Activated T-helper 1 cell treated with Interleukin-2 at 50 U/mL for 16 hours (primary cell): ENCODE results near the gene PMM2.

Experiments
- DNase-seq: peaks from one replicate; pipeline ENCODE4 v3.0.0-alpha.2; 2020; ENCODE audit warnings: low read depth

The PMM2 gene

GRCh38 chr16:8887952-8888560 is 90.4 kb downstream of the PMM2 start:
- DNase-seq = no peak

- no peak for DNase-seq
Observed at GRCh38 chr16:8888951-8889892, 91.6 kb downstream of the PMM2 start.

- DNase-seq = no peak
Observed at GRCh38 chr16:8889893-8890548, 92.4 kb downstream of the PMM2 start.

GRCh38 chr16:8890549-8890921 is 92.9 kb downstream of the PMM2 start:
- DNase-seq = no peak

- DNase-seq = no peak
Observed at GRCh38 chr16:8892101-8892575, 94.5 kb downstream of the PMM2 start.

GRCh38 chr16:8893426-8893825 is 95.8 kb downstream of the PMM2 start:
- DNase-seq = no peak

GRCh38 chr16:8893976-8894690 is 96.5 kb downstream of the PMM2 start:
- DNase-seq = no peak

- no peak for DNase-seq
Observed at GRCh38 chr16:8894736-8895334, 97.2 kb downstream of the PMM2 start.

- no peak for DNase-seq
Observed at GRCh38 chr16:8898660-8899318, 101.2 kb downstream of the PMM2 start.
